Adipocyte (in vitro differentiated cells): ENCODE results near the gene UBE2I.
"Not testable (repeated sequence)": the region's sequence is repeated elsewhere in the genome, so short reads cannot be mapped to it uniquely, and the experiment has no call there.

ENCODE experiments used
- DNase-seq: peaks from one replicate; pipeline ENCODE4 v3.0.0-alpha.2; 2015; ENCODE audit warnings: low read depth
- H3K27me3 ChIP-seq: replicated peaks from 2 replicates; pipeline ENCODE4 v1.7.0; 2013; ENCODE audit warnings: mild to moderate bottlenecking, low read length, moderate library complexity; ENCODE audit not compliant: control insufficient read depth, insufficient read depth
- H3K36me3 ChIP-seq: 2 replicates; pipeline ENCODE4 v1.7.0; 2013; ENCODE audit warnings: low read length, mild to moderate bottlenecking, moderate library complexity; ENCODE audit not compliant: control insufficient read depth, insufficient read depth, severe bottlenecking
- H3K4me1 ChIP-seq: 2 replicates; pipeline ENCODE4 v1.7.0; 2013; ENCODE audit warnings: mild to moderate bottlenecking, low read length, moderate library complexity; ENCODE audit not compliant: control insufficient read depth, insufficient read depth
- H3K4me3 ChIP-seq: 2 replicates; pipeline ENCODE4 v1.7.0; 2013; ENCODE audit warnings: mild to moderate bottlenecking, low read length, moderate library complexity
- H3K9ac ChIP-seq: 2 replicates; pipeline ENCODE4 v1.7.0; 2013; ENCODE audit warnings: mild to moderate bottlenecking, low read length, moderate library complexity
- H3K9me3 ChIP-seq: 2 replicates; pipeline ENCODE4 v1.7.0; 2013; ENCODE audit warnings: mild to moderate bottlenecking, low read length, moderate library complexity; ENCODE audit not compliant: control insufficient read depth

Gene UBE2I

GRCh38 chr16:1328136-1328535 lies 18.7 kb downstream of the UBE2I start:
- H3K9ac ChIP-seq, H3K9me3 ChIP-seq, H3K4me3 ChIP-seq, DNase-seq, H3K4me1 ChIP-seq: not testable (repeated sequence)
- Histone ChIP-seq H3K27me3 (peaks cover 18% of the 10 kb centered on the region), H3K36me3 (peaks cover 25% of the 10 kb centered on the region)

- Histone ChIP-seq H3K36me3 (peaks cover 16% of the 10 kb centered on the region), H3K27me3 (peaks cover 18% of the 10 kb centered on the region)
- not testable (repeated sequence) for H3K4me1 ChIP-seq, DNase-seq, H3K4me3 ChIP-seq, H3K9ac ChIP-seq, H3K9me3 ChIP-seq
Measured at GRCh38 chr16:1328961-1329360, 19.5 kb downstream of the UBE2I start.

DNA sequence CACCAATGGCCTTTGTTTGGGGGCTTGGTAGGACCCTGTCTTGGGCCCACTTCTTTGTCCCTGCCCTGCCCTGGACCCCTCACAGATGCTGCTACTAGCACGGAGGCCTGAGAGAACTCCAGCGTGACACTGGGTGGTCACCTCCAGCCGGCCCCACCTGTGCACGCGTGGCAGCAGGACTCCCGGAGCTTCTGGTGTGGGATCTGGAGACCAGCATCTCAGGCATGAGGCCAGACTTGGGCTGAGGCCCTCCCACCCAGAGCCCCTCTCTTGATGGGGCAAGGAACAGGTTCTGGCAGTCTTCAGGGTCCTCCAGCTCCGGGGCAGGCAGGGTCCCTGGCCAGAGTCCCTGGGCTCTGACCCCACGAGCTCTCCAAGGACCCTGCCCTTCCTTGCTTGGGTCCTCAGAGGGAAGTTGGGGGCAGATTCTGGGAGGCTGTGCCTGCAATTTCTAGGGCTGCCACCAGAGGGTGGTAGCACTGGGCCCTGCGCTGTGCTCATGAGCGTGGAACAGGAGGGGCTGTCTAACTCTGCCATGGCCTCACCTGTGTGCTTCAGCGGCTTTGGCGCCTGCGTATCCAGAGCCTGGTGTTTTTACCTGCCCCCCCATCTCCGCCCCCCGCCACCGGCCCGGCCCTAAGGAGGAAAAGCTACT lies 21.0 kb downstream of the UBE2I start:
- H3K9ac ChIP-seq = no peak overlapping the region
- H3K9me3 ChIP-seq = peaks cover 4% of the 10 kb centered on the region
- H3K36me3 ChIP-seq = peaks cover 2% of the 10 kb centered on the region
- H3K4me3 ChIP-seq = no peak overlapping the region
- no peak for DNase-seq
- H3K27me3 ChIP-seq = peaks cover 28% of the 10 kb centered on the region
- no peaks in the 10 kb centered on the region for H3K4me1 ChIP-seq

- Histone ChIP-seq H3K9me3 (peaks cover 4% of the 10 kb centered on the region), H3K4me1 (no peaks in the 10 kb centered on the region), H3K27me3 (peaks cover 29% of the 10 kb centered on the region), H3K36me3 (no peaks in the 10 kb centered on the region), H3K9ac (no peak overlapping the region), H3K4me3 (no peak overlapping the region)
- DNase-seq = no peak
Measured at GRCh38 chr16:1330931-1331711, 21.7 kb downstream of the UBE2I start.

- H3K36me3 ChIP-seq = no peaks in the 10 kb centered on the region
- peak; percentile 32 for DNase-seq
- H3K27me3 ChIP-seq = peaks cover 29% of the 10 kb centered on the region
- no peak overlapping the region for H3K4me3 ChIP-seq
- H3K9ac ChIP-seq = no peak overlapping the region
- H3K4me1 ChIP-seq = no peaks in the 10 kb centered on the region
- peaks cover 4% of the 10 kb centered on the region for H3K9me3 ChIP-seq
Measured at GRCh38 chr16:1331712-1332617, 22.5 kb downstream of the UBE2I start.

- DNase-seq = no peak
- Histone ChIP-seq H3K27me3 (peaks cover 29% of the 10 kb centered on the region), H3K36me3 (no peaks in the 10 kb centered on the region), H3K4me1 (no peaks in the 10 kb centered on the region), H3K4me3 (no peak overlapping the region), H3K9me3 (peaks cover 4% of the 10 kb centered on the region), H3K9ac (no peak overlapping the region)
Measured at GRCh38 chr16:1332618-1333148, 23.2 kb downstream of the UBE2I start.

- DNase-seq = peak; percentile 74
- H3K27me3 ChIP-seq = peaks cover 29% of the 10 kb centered on the region
- H3K4me3 ChIP-seq = no peak within 1 kb of the TSS
- H3K9me3 ChIP-seq = peaks cover 4% of the 10 kb centered on the region
- no peaks in the 10 kb centered on the region for H3K36me3 ChIP-seq
- no peaks in the 10 kb centered on the region for H3K4me1 ChIP-seq
- H3K9ac ChIP-seq = no peak within 1 kb of the TSS
Measured at GRCh38 chr16:1333149-1333812, 23.8 kb downstream of the UBE2I start, which contains the start of gene BAIAP3. Gene BAIAP3, plus strand, starts transcription at chr16:1333645. Its CDS starts 4,905 bp downstream, at chr16:1338550.

GRCh38 chr16:1333854-1334700 lies 24.6 kb downstream of the UBE2I start:
- no peak overlapping the region for H3K4me3 ChIP-seq
- H3K27me3 ChIP-seq = peaks cover 29% of the 10 kb centered on the region
- no peak overlapping the region for H3K9ac ChIP-seq
- H3K9me3 ChIP-seq = peaks cover 4% of the 10 kb centered on the region
- H3K4me1 ChIP-seq = no peaks in the 10 kb centered on the region
- no peaks in the 10 kb centered on the region for H3K36me3 ChIP-seq
- peak; percentile 8 for DNase-seq

GRCh38 chr16:1334739-1335138 lies 25.3 kb downstream of the UBE2I start:
- peaks cover 4% of the 10 kb centered on the region for H3K9me3 ChIP-seq
- no peak overlapping the region for H3K9ac ChIP-seq
- H3K36me3 ChIP-seq = no peaks in the 10 kb centered on the region
- no peak overlapping the region for H3K4me3 ChIP-seq
- no peak for DNase-seq
- H3K27me3 ChIP-seq = peaks cover 29% of the 10 kb centered on the region
- no peaks in the 10 kb centered on the region for H3K4me1 ChIP-seq
